Measurements from ENCODE around the gene C6orf89. TPM values are rescaled to one million over a fixed set of nuclear protein-coding genes. Genes with fewer than 3 reads are reported as not detected.

Gene C6orf89
- total RNA-seq, 1 experiment from 2014 or later, result 13.2 TPM

GRCh38 chr6:36961441-36962435, 76.0 kb downstream of the C6orf89 start:
- no peak for DNase-seq (ENCODE audit: low spot score)
- Mint-ChIP-seq H3K9me3 (no peaks in the 10 kb centered on the region), H3K4me1 (peaks cover 15% of the 10 kb centered on the region), H3K27me3 (ENCODE audit: low read depth) (no peaks in the 10 kb centered on the region), H3K36me3 (no peaks in the 10 kb centered on the region), H3K4me3 (no peak overlapping the region), H3K27ac (no peak overlapping the region)
- POLR2A ChIA-PET, result no interaction called here
- CTCF ChIA-PET, result no interaction called here
- ATAC-seq, result no peak
- TF ChIP-seq ZMAT4 (CRISPR knock-in tag; IDR thresholded peaks at IDR 0.05) (no peak), CTCF (IDR thresholded peaks at IDR 0.05) (no peak), PREB (CRISPR knock-in tag; IDR thresholded peaks at IDR 0.05; ENCODE audit: borderline replicate concordance) (no peak), OVOL2 (CRISPR knock-in tag; IDR thresholded peaks at IDR 0.05; ENCODE audit: borderline replicate concordance) (no peak), FOXP4 (CRISPR knock-in tag; IDR thresholded peaks at IDR 0.05) (no peak), NR3C1 (CRISPR knock-in tag; conservative IDR thresholded peaks at IDR 0.05; ENCODE audit: low read depth) (no peak), ZNF219 (CRISPR knock-in tag; IDR thresholded peaks at IDR 0.05; ENCODE audit: borderline replicate concordance) (no peak), ZNF281 (CRISPR knock-in tag; IDR thresholded peaks at IDR 0.05) (no peak), SMAD3 (CRISPR knock-in tag; IDR thresholded peaks at IDR 0.05; ENCODE audit: borderline replicate concordance) (no peak), HMGXB4 (CRISPR knock-in tag; IDR thresholded peaks at IDR 0.05) (no peak), ZNF138 (CRISPR knock-in tag; conservative IDR thresholded peaks at IDR 0.05) (no peak), SMAD4 (CRISPR knock-in tag; IDR thresholded peaks at IDR 0.05) (no peak), ATF6 (CRISPR knock-in tag; IDR thresholded peaks at IDR 0.05) (no peak), FOXJ3 (CRISPR knock-in tag; IDR thresholded peaks at IDR 0.05; ENCODE audit: borderline replicate concordance) (no peak), E2F4 (CRISPR knock-in tag; IDR thresholded peaks at IDR 0.05; ENCODE audit: borderline replicate concordance, low read depth) (no peak), RORB (CRISPR knock-in tag; IDR thresholded peaks at IDR 0.05) (no peak), NR2C2 (CRISPR knock-in tag; IDR thresholded peaks at IDR 0.05) (no peak), ETV6 (CRISPR knock-in tag; IDR thresholded peaks at IDR 0.05) (no peak), SP1 (CRISPR knock-in tag; conservative IDR thresholded peaks at IDR 0.05) (no peak)

Measured in WTC11 (cell line).